Right renal cortex interstitium (tissue), 3 donors: ENCODE measurements around the gene FAM117A. TPM values are rescaled to one million over a fixed set of nuclear protein-coding genes. Genes with fewer than 3 reads are reported as not detected.
"Not testable (repeated sequence)": the region's sequence is repeated elsewhere in the genome, so short reads cannot be mapped to it uniquely, and the experiment has no call there.

Experiments
- DNase-seq, 3 donors: peaks; one replicate each; pipeline ENCODE4 v3.0.0-alpha.2; 2013; ENCODE audit warnings: low read depth in 3 of 3, low spot score in 2 of 3
- polyA plus RNA-seq, 3 donors: library from polyadenylated mRNA; unstranded; fragments of 120-200 nt; gene quantifications; one replicate each; pipeline ENCODE4 v1.2.1, GENCODE V29; 2013; ENCODE audit not compliant: insufficient read length in 3 of 3

Gene FAM117A
- polyA plus RNA-seq, 3 donors = 16.4 to 17.8 (median 17.3) TPM

DNA sequence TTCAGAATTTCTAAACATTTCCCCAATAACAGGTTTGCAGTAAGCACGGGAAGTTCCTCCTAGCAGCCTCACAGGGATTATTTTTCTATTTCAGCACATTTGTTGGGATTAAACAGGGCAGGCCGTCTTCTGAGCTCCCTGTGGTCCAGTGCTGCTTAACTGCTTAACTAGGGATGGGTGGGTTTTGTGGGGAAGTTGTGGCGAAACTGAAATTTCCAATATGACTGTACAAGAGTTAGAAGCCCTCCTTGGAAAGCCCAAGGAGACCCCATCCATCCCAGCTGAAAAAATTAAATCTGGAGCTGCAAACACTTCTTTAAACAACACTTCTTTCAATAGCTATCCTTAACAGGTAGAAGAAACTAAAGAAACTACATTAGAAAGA lies 22.2 kb downstream of the FAM117A start:
- no peak for DNase-seq

- no peak for DNase-seq
These were observed 22.8 kb downstream of the FAM117A start for GRCh38 chr17:49741009-49741691.

GRCh38 chr17:49739641-49740271 lies 24.2 kb downstream of the FAM117A start:
- no peak for DNase-seq

DNA sequence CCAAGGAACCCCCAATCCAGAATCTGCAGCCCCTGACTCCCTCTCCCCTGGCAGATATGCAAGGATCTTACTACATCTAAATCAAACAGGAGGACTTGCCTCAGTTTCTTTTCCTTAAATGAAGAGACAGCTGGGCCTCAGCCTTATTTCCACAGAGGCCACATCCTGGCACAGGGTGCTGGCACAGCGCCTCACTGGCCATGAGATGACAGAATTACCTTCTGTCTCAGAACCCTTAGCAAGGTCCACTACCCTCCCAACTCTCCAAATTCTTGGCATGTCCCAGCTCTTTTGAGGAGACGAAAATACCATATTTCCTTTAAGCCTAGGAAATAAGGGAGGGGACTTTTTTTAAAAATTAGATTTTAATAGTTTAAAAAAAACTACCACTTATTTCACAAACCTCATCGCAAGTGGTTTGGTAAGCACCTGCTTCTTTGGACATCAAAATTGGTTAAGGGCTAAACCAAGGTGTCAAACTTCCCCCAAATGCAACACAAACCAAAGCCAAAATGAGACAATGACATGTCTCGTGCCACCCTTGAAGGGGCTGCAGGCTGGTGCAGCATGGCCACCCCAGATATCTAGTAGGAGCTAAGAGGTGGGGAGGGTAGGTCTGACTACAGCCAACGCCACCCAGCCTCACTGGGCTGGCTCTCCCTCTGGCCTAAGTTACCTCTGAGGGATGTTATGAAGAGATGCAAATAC lies 25.3 kb downstream of the FAM117A start:
- no peak for DNase-seq

DNA sequence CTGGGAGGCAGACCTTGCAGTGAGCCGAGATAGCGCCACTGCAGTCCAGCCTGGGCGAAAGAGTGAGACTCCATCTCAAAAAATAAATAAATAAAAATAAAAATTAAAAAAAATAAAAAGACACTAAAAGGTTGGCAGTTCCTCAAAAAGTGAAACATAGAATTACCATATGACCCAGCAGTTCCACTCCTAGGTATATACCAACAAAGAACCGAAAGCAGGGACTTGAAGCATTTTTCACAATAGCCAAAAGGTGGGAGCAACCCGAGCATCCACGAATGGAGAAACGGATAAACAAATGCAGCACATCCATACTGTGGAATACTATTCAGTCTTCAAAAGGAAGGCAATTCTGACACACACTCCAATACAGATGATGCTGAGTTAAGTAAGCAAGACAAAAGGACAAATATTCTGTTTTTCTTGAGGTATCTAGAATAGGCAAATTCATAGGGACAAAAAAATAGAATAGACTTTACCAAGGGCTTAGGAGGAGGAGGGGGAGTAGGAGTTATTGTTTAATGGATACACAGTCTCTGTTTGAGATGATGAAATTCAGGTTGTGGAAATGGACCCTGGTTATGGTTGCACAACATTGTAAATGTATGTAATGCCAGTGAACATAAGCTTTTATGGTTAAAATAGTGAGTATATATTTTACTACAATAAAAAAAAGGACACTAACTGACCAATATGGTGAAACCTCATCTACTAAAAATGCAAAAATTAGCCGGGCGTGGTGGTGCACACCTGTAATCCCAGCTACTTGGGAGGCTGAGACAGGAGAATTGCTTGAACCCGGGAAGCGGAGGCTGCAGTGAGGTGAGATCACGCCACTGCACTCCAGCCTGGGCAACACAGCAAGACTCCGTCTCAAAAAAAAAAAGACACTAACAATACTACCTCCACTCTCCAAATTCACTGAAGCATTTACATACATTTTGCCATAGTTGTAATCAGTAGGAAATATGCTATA lies 29.1 kb downstream of the FAM117A start:
- DNase-seq = no peak

GRCh38 chr17:49731435-49731831 lies 32.5 kb downstream of the FAM117A start:
- no peak for DNase-seq

- no peak for DNase-seq
These were observed 33.0 kb downstream of the FAM117A start for GRCh38 chr17:49730785-49731434.

- DNase-seq = peak; percentile 41 to 50 (median 47)
These were observed 33.7 kb downstream of the FAM117A start for GRCh38 chr17:49730078-49730784.

DNA sequence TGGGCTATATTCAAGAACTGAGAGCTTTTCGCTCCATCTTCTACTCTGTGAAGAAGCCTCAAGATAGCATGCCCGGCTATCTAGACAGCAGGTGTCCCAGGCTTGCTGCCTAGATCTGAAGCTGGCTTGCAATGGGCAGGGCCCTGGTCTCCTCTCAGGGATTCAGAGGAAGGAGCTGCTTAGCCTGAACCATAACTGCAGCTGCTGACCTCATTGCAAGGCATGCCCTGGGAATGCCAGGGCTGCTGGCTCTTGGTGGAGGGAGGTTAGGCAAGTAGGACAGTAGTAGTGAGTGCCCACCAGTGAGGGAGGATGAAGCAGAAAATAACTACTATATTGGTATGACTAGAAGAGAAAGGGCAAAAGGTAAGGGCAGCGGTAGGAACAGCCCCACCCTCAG lies 34.9 kb downstream of the FAM117A start:
- no peak for DNase-seq

DNA sequence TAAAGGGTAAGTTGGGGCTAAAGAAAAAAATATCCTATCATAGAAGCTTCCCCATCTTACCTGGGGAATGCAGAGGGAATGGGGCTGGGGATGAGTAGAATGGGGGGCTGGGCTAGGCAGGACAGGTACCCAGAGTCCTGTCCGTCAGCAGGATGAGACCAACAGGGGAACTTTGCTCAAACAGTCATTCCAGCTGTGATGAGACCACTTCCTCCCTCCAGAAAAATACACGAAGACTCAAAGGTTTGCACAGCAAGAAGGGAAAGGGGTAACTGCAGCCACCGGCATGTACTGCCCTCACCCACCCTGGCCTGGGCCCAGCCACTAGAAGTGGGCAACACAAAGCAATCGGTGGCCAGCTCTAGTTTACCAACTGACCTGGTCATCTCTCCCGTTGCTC lies 35.5 kb downstream of the FAM117A start:
- no peak for DNase-seq

- DNase-seq = no peak
These were observed 36.6 kb downstream of the FAM117A start for GRCh38 chr17:49727380-49727779.

DNA sequence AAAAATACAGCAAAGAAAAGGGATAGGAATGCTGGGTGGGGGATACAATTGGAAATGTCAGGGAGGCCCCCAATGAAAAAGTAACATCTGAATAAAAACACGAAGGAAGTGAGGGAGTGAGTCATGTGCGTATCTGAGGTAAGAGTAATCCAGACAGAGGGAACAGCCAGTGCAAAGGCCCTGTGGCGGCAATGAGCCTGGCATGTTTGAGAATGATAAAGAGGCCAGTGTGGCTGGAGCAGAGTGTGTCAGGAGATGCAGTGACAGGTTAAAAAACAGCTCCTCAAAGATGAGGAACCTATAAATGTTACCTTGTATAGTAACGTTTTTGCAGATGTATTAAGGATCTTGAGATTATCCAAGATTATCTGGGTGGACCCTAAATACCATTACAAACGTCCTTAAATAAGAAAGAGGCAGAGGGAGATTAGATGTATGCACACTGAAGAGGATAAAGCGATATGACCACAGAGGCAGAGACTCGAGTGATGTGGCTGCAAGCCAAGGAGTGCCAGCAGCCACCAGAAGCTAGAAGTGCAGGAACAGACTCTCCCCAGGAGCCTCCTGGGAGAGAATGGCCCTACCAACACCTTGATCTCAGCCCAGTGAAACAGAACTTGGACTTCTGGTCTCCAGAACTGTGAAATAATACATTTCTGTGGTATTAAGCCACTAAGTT lies 38.3 kb downstream of the FAM117A start:
- no peak for DNase-seq

- not testable (repeated sequence) for DNase-seq
These were observed 39.4 kb downstream of the FAM117A start for GRCh38 chr17:49724552-49724951.

GRCh38 chr17:49723423-49723822 lies 40.5 kb downstream of the FAM117A start:
- DNase-seq = peak; percentile 25 to 56 (median 39)

DNA sequence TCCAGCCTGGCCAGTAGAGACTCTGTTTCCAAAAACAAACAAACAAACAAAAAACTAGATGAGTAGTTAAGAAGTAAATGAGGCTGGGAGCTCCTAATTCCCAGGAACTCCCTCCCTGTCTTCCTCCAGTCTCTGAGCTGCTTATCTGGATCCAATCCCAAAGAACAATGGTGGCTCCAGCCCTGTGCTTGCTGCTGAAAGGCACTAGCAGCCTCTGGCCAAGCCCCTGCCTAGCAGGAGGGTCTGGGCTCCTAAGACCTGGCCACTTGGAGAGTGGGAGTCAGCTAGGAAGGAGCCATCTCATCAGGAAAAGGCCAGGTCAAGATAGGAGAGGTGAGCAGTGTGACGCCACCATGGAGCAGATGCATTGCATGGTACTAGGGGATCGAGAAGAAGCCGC lies 41.9 kb downstream of the FAM117A start:
- no peak for DNase-seq

DNA sequence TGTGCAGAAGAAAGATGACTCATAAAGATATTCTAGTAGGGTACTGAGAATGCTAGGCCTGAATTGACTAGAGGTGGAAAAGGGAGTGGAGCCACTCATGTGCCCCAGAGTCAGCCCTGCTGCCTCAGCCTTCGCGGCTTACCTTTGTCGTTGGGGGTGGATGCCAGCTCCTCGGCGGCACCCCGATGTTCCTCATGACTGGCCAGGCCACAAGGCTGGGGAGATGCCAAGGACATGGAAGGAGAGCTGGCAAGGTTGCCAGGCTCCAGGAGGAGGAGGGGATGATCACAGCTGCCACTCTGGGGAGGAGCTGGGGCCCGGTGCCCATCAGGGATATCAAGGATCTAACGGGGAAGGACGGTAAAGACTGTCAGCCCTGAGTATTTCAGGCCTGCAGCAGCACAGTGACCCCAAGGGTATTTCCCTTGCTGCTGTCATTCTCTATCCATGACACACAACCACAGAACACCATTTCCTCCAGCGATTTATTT lies 46.5 kb downstream of the FAM117A start:
- no peak for DNase-seq

DNA sequence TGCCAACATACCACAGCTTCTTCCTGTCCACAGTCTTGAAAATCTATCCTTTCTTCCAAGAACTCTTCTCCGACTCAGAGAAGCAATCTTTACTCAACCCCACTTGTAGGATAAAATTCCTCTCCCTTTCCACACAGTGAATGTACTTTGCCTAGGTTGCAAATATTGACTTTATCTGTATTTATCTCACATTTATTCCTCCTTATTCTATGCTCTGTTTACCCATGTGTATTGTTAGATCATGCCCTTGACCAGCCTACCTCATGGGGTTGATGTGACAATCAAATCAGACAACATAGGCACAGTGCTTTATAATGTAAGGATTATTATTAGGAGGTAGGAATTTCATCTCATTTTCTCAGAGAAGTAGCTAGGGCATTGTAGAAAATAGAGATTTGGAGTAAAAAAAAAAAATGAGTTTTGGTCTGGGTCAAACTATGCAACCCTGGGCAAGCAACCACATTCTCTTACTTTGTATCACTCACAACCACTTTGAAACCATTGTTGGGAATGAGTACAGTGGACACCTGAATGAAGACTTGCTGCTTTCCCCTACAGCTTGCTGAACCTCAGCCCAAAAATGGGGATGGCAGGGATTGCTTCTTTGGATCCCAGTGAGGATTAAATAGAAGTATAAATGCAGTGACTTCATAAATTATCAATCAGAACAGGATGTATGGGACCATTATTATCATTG lies 47.1 kb downstream of the FAM117A start:
- no peak for DNase-seq

GRCh38 chr17:49715717-49716279 lies 48.1 kb downstream of the FAM117A start:
- DNase-seq = no peak
